Adrenal gland (tissue), 5 donors: Measurements from ENCODE around the gene ZBTB39.

Source experiments
- POLR2A ChIP-seq, 2 donors: fragments of 450-650 bp; IDR thresholded peaks; one replicate each; pipeline ENCODE4 v1.6.1; 2017; ENCODE audit warnings: antibody characterized with exemption in 2 of 2, mild to moderate bottlenecking in 2 of 2, moderate library complexity in 1 of 2
- TF ChIP-seq, protein P1 (sequence below), 6 experiments: fragments of 450-650 bp in 4 of 6; fragments of 200-600 bp in 2 of 6; sonication (generic) in 1 of 6; IDR thresholded peaks; 1 replicate in 5 of 6; 2 replicates in 1 of 6; pipeline versions ENCODE4 v1.5.1 to v1.8.0; 2016 to 2021; ENCODE audit warnings: antibody characterized with exemption in 6 of 6, mild to moderate bottlenecking in 2 of 6, moderate library complexity in 1 of 6
- donor health status: DM: no; HTN: no; CAD: no.

- no peak for TF ChIP-seq POLR2A (IDR thresholded peaks at IDR 0.05)
- TF ChIP-seq, protein P1, sequence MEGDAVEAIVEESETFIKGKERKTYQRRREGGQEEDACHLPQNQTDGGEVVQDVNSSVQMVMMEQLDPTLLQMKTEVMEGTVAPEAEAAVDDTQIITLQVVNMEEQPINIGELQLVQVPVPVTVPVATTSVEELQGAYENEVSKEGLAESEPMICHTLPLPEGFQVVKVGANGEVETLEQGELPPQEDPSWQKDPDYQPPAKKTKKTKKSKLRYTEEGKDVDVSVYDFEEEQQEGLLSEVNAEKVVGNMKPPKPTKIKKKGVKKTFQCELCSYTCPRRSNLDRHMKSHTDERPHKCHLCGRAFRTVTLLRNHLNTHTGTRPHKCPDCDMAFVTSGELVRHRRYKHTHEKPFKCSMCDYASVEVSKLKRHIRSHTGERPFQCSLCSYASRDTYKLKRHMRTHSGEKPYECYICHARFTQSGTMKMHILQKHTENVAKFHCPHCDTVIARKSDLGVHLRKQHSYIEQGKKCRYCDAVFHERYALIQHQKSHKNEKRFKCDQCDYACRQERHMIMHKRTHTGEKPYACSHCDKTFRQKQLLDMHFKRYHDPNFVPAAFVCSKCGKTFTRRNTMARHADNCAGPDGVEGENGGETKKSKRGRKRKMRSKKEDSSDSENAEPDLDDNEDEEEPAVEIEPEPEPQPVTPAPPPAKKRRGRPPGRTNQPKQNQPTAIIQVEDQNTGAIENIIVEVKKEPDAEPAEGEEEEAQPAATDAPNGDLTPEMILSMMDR (IDR thresholded peaks at IDR 0.05), result no peak
Measured at GRCh38 chr12:56957229-56958052, 48.9 kb downstream of the ZBTB39 start, which contains the start of gene RDH16.
